MCF 10A (cell line): ENCODE data around the gene ZBTB22. TPM values are rescaled to one million over a fixed set of nuclear protein-coding genes. Genes with fewer than 3 reads are reported as not detected.

Source experiments
- BruUV-seq: library from RNA; stranded (reverse); fragments of 400-500 nt; replicated peaks from 2 replicates; lab custom pipeline; 2021; lab: Mats Ljungman, UMichigan
- CTCF ChIA-PET: fragments of 300-600 bp; sonication (Branson Sonifier 250); formaldehyde crosslinking; extraction: SDS; loops from one replicate; lab custom pipeline; 2021; ENCODE audit warnings: antibody characterized with exemption, inconsistent platforms; lab: Yijun Ruan, JAX
- POLR2A ChIA-PET: fragments of 300-600, 350-650 bp; sonication (Branson Sonifier 250); formaldehyde crosslinking; extraction: SDS; loops from one replicate; lab custom pipeline; 2020; ENCODE audit warnings: antibody characterized with exemption, inconsistent platforms; lab: Yijun Ruan, JAX
- DNase-seq: peaks from one replicate; pipeline ENCODE4 v3.0.0-alpha.2; 2018; ENCODE audit not compliant: unreplicated experiment
- H3K27ac Mint-ChIP-seq: one replicate; pipeline ENCODE4 v1.8.0; 2022; ENCODE audit warnings: mild to moderate bottlenecking, low read depth, mixed read lengths; ENCODE audit not compliant: unreplicated experiment
- H3K27me3 Mint-ChIP-seq: one replicate; pipeline ENCODE4 v1.8.0; 2022; ENCODE audit warnings: mixed read lengths; ENCODE audit not compliant: insufficient read depth, unreplicated experiment
- H3K36me3 Mint-ChIP-seq: one replicate; pipeline ENCODE4 v1.8.0; 2022; ENCODE audit warnings: mild to moderate bottlenecking, moderate library complexity, mixed read lengths; ENCODE audit not compliant: insufficient read depth, unreplicated experiment
- H3K4me1 Mint-ChIP-seq: one replicate; pipeline ENCODE4 v1.8.0; 2022; ENCODE audit warnings: mixed read lengths; ENCODE audit not compliant: insufficient read depth, unreplicated experiment
- H3K4me3 Mint-ChIP-seq: one replicate; pipeline ENCODE4 v1.8.0; 2022; ENCODE audit warnings: mild to moderate bottlenecking, moderate library complexity, mixed read lengths; ENCODE audit not compliant: unreplicated experiment
- H3K9me3 Mint-ChIP-seq: one replicate; pipeline ENCODE4 v1.8.0; 2022; ENCODE audit warnings: mixed read lengths; ENCODE audit not compliant: unreplicated experiment
- CTCF ChIP-seq: fragments of 200-600 bp; IDR thresholded peaks from one replicate; pipeline ENCODE4 v1.8.0; 2022; ENCODE audit warnings: antibody characterized with exemption, mild to moderate bottlenecking; ENCODE audit not compliant: unreplicated experiment
- intact Hi-C: fragments of 100-400 bp; cut with micrococcal nuclease; formaldehyde crosslinking; loops from 2 replicates; pipeline ENCODE4 v1.14.1; 2022
- total RNA-seq: library from RNA; stranded (reverse); gene quantifications from 2 replicates; pipeline ENCODE4 v1.2.3, GENCODE V29; 2022

The ZBTB22 gene
- total RNA-seq, 1 experiment from 2014 or later: 12.3 TPM

- peaks cover 41% of the 10 kb centered on the region for H3K36me3 Mint-ChIP-seq
- H3K27me3 Mint-ChIP-seq: no peaks in the 10 kb centered on the region
- H3K27ac Mint-ChIP-seq: no peak overlapping the region
- H3K4me1 Mint-ChIP-seq: peaks cover 21% of the 10 kb centered on the region
- CTCF ChIA-PET: interaction anchor here (1.3 kb wide), 1 partner anchor 16 kb away, joined by 4 read pairs; no protein-coding TSS in a partner anchor
- intact Hi-C loops: loop anchor here (5.0 kb wide), 2 partner anchors 93 to 132 kb away; partner anchors contain the start of genes HSD17B8, RXRB and SLC39A7
- TF ChIP-seq CTCF: no peak
- no peak for DNase-seq
- no TSS peak for BruUV-seq
- peak overlapping the region; percentile 48 for H3K4me3 Mint-ChIP-seq
- POLR2A ChIA-PET: interaction anchor here (1.4 to 5.5 kb wide), 5 partner anchors 6 to 78 kb away, joined by 4 to 84 read pairs (median 31); partner anchors contain the start of genes B3GALT4, PFDN6, RPS18 and TAPBP
- H3K9me3 Mint-ChIP-seq: no peaks in the 10 kb centered on the region
These were observed 21.7 kb downstream of the ZBTB22 start for GRCh38 chr6:33295621-33296369.

- peaks cover 31% of the 10 kb centered on the region for H3K36me3 Mint-ChIP-seq
These were observed 23.3 kb downstream of the ZBTB22 start for GRCh38 chr6:33294086-33294823.

GRCh38 chr6:33292996-33293682 is 24.4 kb downstream of the ZBTB22 start:
- intact Hi-C loops: no loop called here
- H3K4me3 Mint-ChIP-seq: no peak overlapping the region

More at GRCh38 chr6:33294086-33294823, 23.3 kb downstream of the ZBTB22 start:
- ChIA-PET POLR2A (interaction anchor here (0.7 kb wide), 1 partner anchor 416 kb away, joined by 3 read pairs; no protein-coding TSS in a partner anchor), CTCF (no interaction called here)
- Mint-ChIP-seq H3K27me3 (no peaks in the 10 kb centered on the region), H3K4me3 (no peak overlapping the region), H3K4me1 (peaks cover 28% of the 10 kb centered on the region), H3K27ac (no peak overlapping the region), H3K9me3 (no peaks in the 10 kb centered on the region)
- intact Hi-C loops: no loop called here
- no peak for TF ChIP-seq CTCF
- DNase-seq: no peak
- no TSS peak for BruUV-seq

More at GRCh38 chr6:33292996-33293682, 24.4 kb downstream of the ZBTB22 start:
- no TSS peak for BruUV-seq
- DNase-seq: no peak
- ChIA-PET CTCF (interaction anchor here (0.6 to 1.7 kb wide), 2 partner anchors 45 to 247 kb away, joined by 4 to 5 read pairs; no protein-coding TSS in a partner anchor), POLR2A (interaction anchor here (0.7 to 7.1 kb wide), 4 partner anchors 16 to 417 kb away, joined by 3 to 148 read pairs (median 8); partner anchors contain the start of genes B3GALT4, RPS18 and VPS52)
- TF ChIP-seq CTCF: no peak
- Mint-ChIP-seq H3K36me3 (peaks cover 30% of the 10 kb centered on the region), H3K27ac (no peak overlapping the region), H3K4me1 (peaks cover 25% of the 10 kb centered on the region), H3K9me3 (no peaks in the 10 kb centered on the region), H3K27me3 (no peaks in the 10 kb centered on the region)
